HPDE6-E6E7 (cell line): ENCODE data around the gene TRIM77.
"Not testable (repeated sequence)": the region's sequence is repeated elsewhere in the genome, so short reads cannot be mapped to it uniquely, and the experiment has no call there.

Source experiments
- DNase-seq: peaks from one replicate; pipeline ENCODE4 v3.0.0; 2011; ENCODE audit warnings: missing footprints; ENCODE audit errors: extremely low spot score

The TRIM77 gene, protein sequence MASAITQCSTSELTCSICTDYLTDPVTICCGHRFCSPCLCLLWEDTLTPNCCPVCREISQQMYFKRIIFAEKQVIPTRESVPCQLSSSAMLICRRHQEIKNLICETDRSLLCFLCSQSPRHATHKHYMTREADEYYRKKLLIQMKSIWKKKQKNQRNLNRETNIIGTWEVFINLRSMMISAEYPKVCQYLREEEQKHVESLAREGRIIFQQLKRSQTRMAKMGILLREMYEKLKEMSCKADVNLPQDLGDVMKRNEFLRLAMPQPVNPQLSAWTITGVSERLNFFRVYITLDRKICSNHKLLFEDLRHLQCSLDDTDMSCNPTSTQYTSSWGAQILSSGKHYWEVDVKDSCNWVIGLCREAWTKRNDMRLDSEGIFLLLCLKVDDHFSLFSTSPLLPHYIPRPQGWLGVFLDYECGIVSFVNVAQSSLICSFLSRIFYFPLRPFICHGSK

DNA sequence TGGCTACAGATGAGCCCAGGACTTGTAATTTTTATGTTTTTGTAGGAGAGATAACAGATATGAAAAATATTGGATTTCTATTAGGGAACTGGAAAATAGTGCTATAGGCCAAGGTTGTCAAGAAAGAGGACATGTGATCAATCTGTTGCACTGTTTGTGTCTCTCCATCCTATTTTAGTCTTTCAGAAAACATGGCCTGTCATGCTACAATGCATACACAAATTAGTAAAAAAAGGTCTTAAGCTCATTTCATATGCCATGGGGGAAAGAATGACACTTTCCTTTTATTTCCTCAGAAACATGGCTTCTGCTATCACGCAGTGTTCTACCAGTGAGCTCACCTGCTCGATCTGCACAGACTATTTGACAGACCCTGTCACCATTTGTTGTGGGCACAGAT is at the start of gene TRIM77:
Gene TRIM77 (plus strand): TSS at position 301 of the 400 bp plus-strand sequence. CDS start 0 bp downstream, at position 301.
- DNase-seq = not testable (repeated sequence)

DNA sequence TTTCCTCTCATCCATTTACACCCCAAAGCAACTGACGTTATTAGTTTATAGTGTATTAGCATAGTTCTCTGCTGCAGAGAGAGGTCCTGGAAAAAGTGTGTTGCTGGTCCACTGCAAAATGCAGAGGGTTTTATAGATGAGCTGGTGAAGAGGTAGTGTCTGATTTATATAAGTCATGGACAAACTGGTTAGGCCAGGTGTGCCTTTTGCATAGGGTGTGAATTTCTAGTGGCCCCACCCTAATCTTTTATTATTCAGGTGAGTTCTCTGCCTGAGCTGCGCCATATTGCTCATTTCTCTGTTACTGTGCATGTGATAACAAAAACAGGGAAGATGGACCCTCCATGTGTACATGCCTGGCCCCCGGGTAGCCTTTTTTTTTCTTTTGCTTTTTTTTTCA is 43.1 kb upstream of the TRIM77 start:
- DNase-seq = no peak

DNA sequence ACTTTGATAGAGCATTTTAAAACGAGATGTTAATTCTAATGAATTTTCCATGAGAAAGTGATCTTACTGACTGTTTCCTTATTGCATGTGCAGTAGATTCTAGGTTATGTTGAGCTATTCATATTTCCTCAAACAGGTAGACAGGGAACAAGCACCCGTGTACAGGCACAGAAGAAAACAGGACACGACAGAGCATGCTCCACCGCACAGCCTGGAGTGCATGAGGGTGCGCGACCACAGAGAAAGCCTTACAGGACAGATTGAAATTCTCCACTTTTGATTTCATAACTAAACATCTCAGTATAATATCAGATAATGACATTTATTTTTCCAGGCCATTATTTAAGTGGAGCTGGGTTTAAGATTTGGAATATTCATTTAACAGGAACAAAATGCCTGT is 41.9 kb upstream of the TRIM77 start:
- DNase-seq = not testable (repeated sequence)

DNA sequence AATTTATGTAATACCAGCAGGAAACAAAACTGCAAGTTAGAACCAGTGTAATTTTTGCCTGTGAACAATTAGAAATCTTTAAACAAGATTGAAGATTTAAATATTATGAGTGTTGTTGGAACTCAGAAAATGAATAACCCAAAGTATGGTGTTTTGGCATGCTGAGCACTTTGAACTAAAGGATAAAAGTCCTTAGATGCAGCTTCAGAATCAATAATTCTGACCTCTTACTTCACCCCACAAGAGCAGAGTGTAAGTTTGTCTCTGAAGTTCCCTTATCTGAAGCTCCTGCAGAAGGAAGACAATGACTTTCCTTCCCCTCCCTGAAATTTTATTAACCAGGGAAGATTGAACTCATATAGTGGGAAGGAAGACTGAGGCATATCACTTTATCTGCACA is 40.5 kb upstream of the TRIM77 start:
- DNase-seq = not testable (repeated sequence)

DNA sequence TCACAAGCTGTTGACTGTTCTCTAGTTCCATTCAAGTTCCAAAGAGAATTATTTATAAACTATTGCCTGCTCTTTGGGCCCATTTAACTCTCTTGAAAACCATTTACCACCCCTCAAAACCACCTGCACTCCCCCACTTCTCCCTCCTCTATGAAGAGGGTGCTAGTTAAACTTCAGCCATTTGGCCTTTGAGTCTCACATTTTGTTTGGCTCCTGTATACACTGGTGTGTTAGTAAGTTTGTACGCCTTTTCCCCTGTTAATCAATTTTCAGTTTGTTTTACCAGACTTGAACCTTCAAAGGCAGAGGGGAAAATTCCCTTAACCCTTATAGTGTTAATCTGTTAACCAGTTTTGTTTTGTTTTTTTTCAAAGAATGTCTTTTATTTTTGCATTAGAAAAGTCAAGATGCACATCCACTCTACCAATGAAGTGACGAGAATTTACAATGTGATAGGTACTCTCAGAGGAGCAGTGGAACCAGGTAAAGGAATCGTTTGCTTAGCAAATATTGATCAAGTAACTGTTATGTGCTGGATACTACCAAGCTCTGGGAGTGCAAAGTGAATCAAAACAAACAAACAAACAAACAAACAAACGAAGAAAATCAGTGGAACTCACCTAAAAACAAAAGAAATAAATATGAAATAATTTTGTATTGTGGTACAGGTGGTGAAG is 40.0 kb upstream of the TRIM77 start:
- not testable (repeated sequence) for DNase-seq

DNA sequence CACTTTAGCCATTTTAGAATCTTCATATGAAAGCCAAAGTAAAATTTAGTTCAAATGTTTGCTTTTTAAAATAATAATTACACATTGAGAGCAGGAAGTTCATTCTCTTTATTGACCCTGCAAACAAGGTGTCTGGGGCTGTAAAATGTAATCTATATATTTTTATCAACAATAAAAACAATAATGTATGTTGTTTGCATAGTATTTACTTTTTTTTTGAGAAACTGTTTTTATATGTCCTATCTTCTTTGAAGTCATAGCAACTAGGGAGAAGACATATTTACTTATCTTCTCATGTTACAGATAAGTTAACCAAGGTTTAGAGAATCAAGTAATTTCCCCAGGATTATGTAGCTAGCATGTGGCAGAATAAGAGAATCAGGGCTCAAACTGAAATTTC is 37.6 kb upstream of the TRIM77 start:
- DNase-seq = not testable (repeated sequence)

DNA sequence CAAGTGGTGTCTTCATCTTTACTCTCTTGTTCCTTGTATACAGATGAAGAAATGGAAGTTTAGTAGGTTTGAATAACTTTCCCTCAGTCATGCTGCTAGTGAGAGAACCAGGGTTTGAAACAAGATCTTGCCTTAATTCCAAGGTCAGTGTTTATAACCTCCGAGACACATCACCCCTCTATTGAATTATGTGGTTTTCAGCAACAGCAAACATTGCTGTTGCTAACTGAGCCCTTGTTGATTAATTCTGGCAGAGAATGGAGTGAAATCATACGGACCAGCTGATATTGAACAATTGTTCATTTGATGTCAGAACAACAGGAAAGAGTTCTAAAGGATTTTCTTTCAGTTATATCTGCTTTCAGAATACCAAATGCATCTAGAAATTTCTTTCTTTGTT is 36.7 kb upstream of the TRIM77 start:
- not testable (repeated sequence) for DNase-seq

DNA sequence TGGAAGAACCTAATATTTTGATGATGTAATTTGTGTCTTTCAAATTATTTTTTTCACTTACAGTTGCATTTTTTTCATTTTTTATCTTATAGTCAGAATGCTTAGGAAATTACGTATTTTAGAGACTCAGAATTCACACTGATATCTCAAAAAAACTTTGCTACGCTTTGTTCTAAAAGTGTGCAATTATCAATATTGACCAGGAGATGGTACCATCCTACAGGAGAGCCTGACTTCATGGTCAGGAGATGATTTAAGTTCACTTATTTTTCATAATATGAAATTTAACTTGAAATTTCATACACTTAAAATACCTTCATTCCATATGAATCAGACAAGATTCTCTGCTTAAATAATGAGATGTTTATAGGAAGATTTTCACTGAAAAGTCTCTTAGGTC is 34.7 kb upstream of the TRIM77 start:
- DNase-seq = not testable (repeated sequence)

DNA sequence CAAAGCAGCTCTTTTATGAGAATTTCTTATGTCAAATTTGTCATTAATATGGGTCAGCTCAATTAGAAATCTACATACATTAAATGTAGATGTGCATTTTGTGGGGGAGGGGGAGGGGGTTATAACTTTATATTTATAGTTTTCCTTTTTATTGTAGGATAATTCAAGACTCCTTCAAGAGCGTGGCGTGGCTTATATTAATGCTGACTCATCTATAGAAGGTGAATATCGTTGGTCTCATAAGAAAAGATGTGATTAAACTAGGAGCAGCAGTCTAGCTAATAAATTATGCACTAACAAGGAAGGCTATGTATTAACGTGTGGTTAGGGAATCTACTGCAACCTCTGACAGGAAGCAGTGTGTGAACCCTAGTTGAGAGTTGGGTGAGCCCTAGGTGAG is 34.2 kb upstream of the TRIM77 start:
- DNase-seq = not testable (repeated sequence)

DNA sequence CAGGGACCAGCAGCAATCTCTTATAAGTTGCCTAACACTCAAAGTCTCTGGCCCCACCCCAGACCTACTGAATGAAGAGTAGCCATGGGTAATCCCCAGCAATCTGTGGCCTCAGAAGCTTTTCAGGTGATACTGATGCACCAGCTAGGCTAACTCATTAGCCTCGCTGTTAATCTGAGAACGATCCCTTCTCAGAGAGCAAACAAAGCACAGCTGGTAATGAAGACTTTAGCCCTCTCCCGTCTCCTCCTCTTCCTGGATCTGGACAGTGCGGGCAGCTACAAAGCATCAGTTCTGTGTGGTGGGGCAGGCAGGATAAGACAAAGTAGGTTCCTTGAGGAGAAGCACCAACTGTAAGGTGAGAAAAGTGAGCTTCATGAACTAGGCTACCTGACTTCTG is 3.0 kb upstream of the TRIM77 start:
- not testable (repeated sequence) for DNase-seq

DNA sequence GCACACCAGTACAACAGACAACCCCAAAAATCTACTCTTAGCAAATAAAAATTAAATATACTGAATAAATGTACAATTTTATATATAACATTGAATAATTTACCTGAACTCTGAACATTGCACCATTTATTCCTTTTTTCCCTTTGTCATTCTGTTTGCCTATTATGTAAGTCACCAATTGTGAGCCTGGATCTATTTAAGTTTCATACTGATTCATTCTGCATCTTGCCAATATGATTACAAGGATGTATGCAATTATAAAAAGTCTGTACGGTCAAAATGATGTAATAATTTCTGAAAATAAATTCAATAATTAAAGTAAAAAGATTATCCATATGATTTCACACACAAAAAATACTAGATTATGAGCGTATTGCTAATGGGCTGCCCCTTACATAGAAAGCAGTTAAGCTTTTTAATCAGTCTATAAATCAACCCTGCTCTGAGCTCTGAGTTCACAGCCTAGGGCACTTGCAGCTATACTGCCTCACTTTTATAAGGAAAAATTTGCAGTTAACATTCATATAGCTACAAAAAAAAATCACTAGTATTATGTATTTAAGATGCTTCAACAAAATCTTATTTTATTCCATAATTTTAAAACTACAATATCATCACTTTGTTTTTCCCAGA is 14.9 kb downstream of the TRIM77 start:
- DNase-seq = not testable (repeated sequence)

DNA sequence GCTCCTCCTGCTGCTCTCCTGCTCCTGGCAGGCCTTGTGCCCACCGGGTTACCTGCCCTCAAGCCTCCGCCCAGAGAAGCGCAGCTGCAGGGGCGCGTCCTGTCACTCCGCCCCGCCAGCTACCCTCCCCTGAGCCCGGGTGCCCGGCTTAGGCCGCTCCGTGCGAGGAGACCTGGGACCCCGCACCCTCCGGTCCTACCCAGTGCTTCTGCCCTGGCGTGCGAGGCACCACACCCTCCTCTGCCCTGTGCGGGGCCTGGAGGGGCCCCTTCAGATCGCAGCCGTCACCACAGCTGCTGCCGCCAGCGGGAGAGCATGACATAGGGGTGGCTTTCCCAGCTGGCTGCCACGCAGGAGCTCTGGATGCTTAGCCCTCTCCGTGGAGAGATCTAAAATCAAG is 20.1 kb downstream of the TRIM77 start:
- DNase-seq = not testable (repeated sequence)

DNA sequence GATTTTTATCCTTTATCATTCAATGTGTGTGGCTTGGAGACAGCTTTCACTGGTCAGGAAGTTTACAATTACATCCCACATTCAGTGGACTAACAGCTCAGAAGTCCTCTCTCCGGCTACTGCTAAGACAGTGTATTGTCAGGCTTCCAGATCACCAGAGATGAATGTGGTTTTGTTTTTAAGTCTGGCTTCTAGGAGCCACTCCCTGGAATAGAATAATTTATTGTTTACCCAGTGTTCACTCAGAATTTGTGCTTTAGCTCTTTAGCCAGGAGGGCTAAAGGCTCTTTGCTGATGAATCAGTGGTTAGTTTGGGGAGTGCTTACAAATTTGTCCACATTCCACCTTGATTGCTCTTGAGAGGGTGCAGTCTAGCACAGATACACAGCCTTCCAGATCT is 26.5 kb downstream of the TRIM77 start:
- no peak for DNase-seq

DNA sequence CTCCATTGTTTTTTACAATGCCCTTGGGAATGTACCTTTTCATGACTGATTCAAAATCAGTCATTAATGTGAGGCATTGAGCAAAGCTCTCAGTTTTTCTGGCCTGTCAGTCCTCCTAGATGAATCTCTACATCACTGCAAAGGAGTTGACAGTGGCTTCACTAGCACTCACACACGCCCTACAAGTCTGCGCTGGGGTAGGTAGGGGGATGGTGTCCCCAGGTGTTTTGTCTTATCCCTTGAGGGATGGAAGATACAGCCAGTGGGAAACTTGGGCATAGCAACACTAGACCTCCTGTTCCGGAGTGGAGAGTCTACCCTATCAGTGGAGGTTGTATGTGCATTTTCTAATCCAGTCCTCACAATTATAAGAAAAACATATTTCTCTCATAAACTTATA is 27.0 kb downstream of the TRIM77 start:
- DNase-seq = no peak

DNA sequence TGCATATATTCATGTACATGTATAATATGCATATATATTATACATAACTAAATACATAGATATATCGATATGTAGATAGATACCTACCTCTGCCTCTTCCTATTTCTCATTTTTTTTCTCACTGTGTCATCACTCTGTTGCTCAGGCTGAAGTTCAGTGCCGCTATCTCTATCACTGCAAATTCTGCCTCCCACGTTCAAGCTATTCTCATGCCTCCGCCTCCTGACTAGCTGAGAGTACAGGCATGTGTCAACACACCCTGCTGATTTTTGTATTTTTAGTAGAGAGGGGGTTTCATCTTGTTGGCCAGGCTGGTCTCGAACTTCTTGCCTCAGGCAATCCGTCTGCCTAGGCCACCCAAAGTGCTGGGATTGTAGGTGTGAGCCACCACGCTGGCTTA is 31.3 kb downstream of the TRIM77 start:
- not testable (repeated sequence) for DNase-seq

DNA sequence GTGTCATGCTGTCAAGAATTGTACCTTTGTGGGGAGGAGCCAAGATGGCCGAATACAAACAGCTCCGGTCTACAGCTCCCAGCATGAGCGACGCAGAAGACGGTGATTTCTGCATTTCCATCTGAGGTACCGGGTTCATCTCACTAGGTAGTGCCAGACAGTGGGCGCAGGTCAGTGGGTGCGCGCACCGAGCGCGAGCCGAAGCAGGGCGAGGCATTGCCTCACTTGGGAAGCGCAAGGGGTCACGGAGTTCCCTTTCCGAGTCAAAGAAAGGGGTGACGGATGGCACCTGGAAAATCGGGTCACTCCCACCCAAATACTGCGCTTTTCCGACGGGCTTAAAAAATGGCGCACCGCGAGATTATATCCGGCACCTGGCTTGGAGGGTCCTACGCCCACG is 34.1 kb downstream of the TRIM77 start:
- not testable (repeated sequence) for DNase-seq

DNA sequence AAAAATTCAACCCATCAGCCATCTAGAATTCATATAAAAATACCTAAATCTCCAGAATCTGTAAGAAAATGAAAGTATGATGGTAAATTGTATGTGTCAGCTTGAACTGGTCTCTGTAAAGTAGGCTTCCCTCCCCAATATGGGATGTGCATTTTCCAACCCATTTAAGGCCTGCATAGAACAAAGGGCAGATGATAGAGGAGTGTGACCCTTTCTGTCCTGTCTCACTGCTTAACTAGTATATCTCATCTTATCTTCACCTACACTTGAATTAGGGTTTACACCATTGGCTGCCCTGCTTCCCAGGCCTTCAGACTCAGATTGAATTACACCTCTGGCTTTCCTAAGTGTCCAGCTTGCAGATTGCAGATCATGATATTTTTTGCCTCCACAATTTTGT is 40.7 kb downstream of the TRIM77 start:
- not testable (repeated sequence) for DNase-seq
